Dendritic cell treated with granulocyte-macrophage colony-stimulating factor and Interleukin-4, amounts not matched to agents 40 ng/mL and 50 ng/mL, for 4 days (primary cell): Measurements from ENCODE around the gene METTL26.
"Not testable (repeated sequence)": the region's sequence is repeated elsewhere in the genome, so short reads cannot be mapped to it uniquely, and the experiment has no call there.

ENCODE experiments used
- H3K27ac Mint-ChIP-seq: one replicate; pipeline ENCODE4 v1.8.0; 2022; ENCODE audit warnings: mild to moderate bottlenecking, mixed read lengths
- H3K27me3 Mint-ChIP-seq: one replicate; pipeline ENCODE4 v1.8.0; 2022; ENCODE audit warnings: mild to moderate bottlenecking, mixed read lengths
- H3K36me3 Mint-ChIP-seq: one replicate; pipeline ENCODE4 v1.8.0; 2022; ENCODE audit warnings: low read depth, mixed read lengths
- H3K4me1 Mint-ChIP-seq: one replicate; pipeline ENCODE4 v1.8.0; 2022; ENCODE audit warnings: low read depth, mixed read lengths
- H3K4me3 Mint-ChIP-seq: one replicate; pipeline ENCODE4 v1.8.0; 2022; ENCODE audit warnings: mild to moderate bottlenecking, moderate library complexity, mixed read lengths
- H3K9me3 Mint-ChIP-seq: one replicate; pipeline ENCODE4 v1.8.0; 2022; ENCODE audit warnings: mixed read lengths
- intact Hi-C: fragments of 100-400 bp; cut with micrococcal nuclease; formaldehyde crosslinking; loops from one replicate; pipeline ENCODE4 v1.15.0; 2022

METTL26 gene

GRCh38 chr16:606656-607307 is 29.3 kb downstream of the METTL26 start:
- H3K27ac Mint-ChIP-seq, result no peak overlapping the region
- H3K4me1 Mint-ChIP-seq, result peaks cover 12% of the 10 kb centered on the region
- H3K27me3 Mint-ChIP-seq, result no peaks in the 10 kb centered on the region
- H3K9me3 Mint-ChIP-seq, result peaks cover 8% of the 10 kb centered on the region
- peaks cover 15% of the 10 kb centered on the region for H3K36me3 Mint-ChIP-seq
- H3K4me3 Mint-ChIP-seq, result no peak overlapping the region
- intact Hi-C loops, result no loop called here

- H3K4me3 Mint-ChIP-seq, result no peak overlapping the region
- peaks cover 8% of the 10 kb centered on the region for H3K4me1 Mint-ChIP-seq
- H3K36me3 Mint-ChIP-seq, result peaks cover 27% of the 10 kb centered on the region
- H3K27ac Mint-ChIP-seq, result no peak overlapping the region
- intact Hi-C loops, result no loop called here
- peaks cover 8% of the 10 kb centered on the region for H3K9me3 Mint-ChIP-seq
- H3K27me3 Mint-ChIP-seq, result no peaks in the 10 kb centered on the region
These were observed 32.2 kb downstream of the METTL26 start for GRCh38 chr16:603933-604332.

GRCh38 chr16:600781-601180 is 35.3 kb downstream of the METTL26 start:
- Mint-ChIP-seq H3K36me3 (peaks cover 43% of the 10 kb centered on the region), H3K9me3 (peaks cover 8% of the 10 kb centered on the region), H3K4me1 (peaks cover 21% of the 10 kb centered on the region), H3K27ac (no peak overlapping the region), H3K27me3 (no peaks in the 10 kb centered on the region), H3K4me3 (no peak overlapping the region)
- intact Hi-C loops, result no loop called here

GRCh38 chr16:598823-599739 is 37.0 kb downstream of the METTL26 start:
- H3K36me3 Mint-ChIP-seq, result peaks cover 47% of the 10 kb centered on the region
- no peaks in the 10 kb centered on the region for H3K27me3 Mint-ChIP-seq
- H3K4me3 Mint-ChIP-seq, result no peak overlapping the region
- H3K27ac Mint-ChIP-seq, result no peak overlapping the region
- intact Hi-C loops, result no loop called here
- H3K4me1 Mint-ChIP-seq, result peaks cover 37% of the 10 kb centered on the region
- H3K9me3 Mint-ChIP-seq, result no peaks in the 10 kb centered on the region

- Mint-ChIP-seq H3K4me1 (peaks cover 43% of the 10 kb centered on the region), H3K36me3 (peaks cover 58% of the 10 kb centered on the region)
- H3K9me3 Mint-ChIP-seq, H3K27ac Mint-ChIP-seq, intact Hi-C loops, H3K27me3 Mint-ChIP-seq, H3K4me3 Mint-ChIP-seq: not testable (repeated sequence)
These were observed 38.5 kb downstream of the METTL26 start for GRCh38 chr16:597655-598054.

- Mint-ChIP-seq H3K36me3 (peaks cover 58% of the 10 kb centered on the region), H3K9me3 (no peaks in the 10 kb centered on the region), H3K27me3 (no peaks in the 10 kb centered on the region), H3K27ac (peak overlapping the region; percentile 72), H3K4me1 (peaks cover 53% of the 10 kb centered on the region), H3K4me3 (no peak overlapping the region)
- intact Hi-C loops, result no loop called here
These were observed 39.4 kb downstream of the METTL26 start for GRCh38 chr16:596736-597060.

GRCh38 chr16:595942-596735 is 40.0 kb downstream of the METTL26 start:
- no peaks in the 10 kb centered on the region for H3K9me3 Mint-ChIP-seq
- H3K4me1 Mint-ChIP-seq, result peaks cover 58% of the 10 kb centered on the region

GRCh38 chr16:595094-595528 is 41.0 kb downstream of the METTL26 start:
- Mint-ChIP-seq H3K36me3 (peaks cover 57% of the 10 kb centered on the region), H3K4me3 (no peak overlapping the region), H3K9me3 (no peaks in the 10 kb centered on the region), H3K4me1 (peaks cover 66% of the 10 kb centered on the region), H3K27ac (no peak overlapping the region), H3K27me3 (no peaks in the 10 kb centered on the region)
- intact Hi-C loops, result no loop called here

More at GRCh38 chr16:595942-596735, 40.0 kb downstream of the METTL26 start:
- H3K27ac Mint-ChIP-seq, result peak overlapping the region; percentile 72
- intact Hi-C loops, result no loop called here
- H3K36me3 Mint-ChIP-seq, result peaks cover 58% of the 10 kb centered on the region
- no peak overlapping the region for H3K4me3 Mint-ChIP-seq
- no peaks in the 10 kb centered on the region for H3K27me3 Mint-ChIP-seq

- Mint-ChIP-seq H3K9me3 (no peaks in the 10 kb centered on the region), H3K27ac (peak overlapping the region; percentile 68), H3K4me1 (peaks cover 66% of the 10 kb centered on the region), H3K36me3 (peaks cover 56% of the 10 kb centered on the region), H3K27me3 (no peaks in the 10 kb centered on the region), H3K4me3 (no peak overlapping the region)
- intact Hi-C loops, result no loop called here
These were observed 42.3 kb downstream of the METTL26 start for GRCh38 chr16:593807-594206.

GRCh38 chr16:593406-593805 is 42.7 kb downstream of the METTL26 start:
- Mint-ChIP-seq H3K4me1 (peaks cover 69% of the 10 kb centered on the region), H3K4me3 (no peak overlapping the region), H3K36me3 (peaks cover 56% of the 10 kb centered on the region), H3K27ac (peak overlapping the region; percentile 68), H3K9me3 (no peaks in the 10 kb centered on the region), H3K27me3 (no peaks in the 10 kb centered on the region)
- intact Hi-C loops, result no loop called here

GRCh38 chr16:592518-593306 is 43.4 kb downstream of the METTL26 start:
- H3K4me3 Mint-ChIP-seq, result no peak overlapping the region
- no peaks in the 10 kb centered on the region for H3K9me3 Mint-ChIP-seq
- H3K4me1 Mint-ChIP-seq, result peaks cover 76% of the 10 kb centered on the region
- intact Hi-C loops, result no loop called here
- peak overlapping the region; percentile 68 for H3K27ac Mint-ChIP-seq
- peaks cover 56% of the 10 kb centered on the region for H3K36me3 Mint-ChIP-seq
- H3K27me3 Mint-ChIP-seq, result no peaks in the 10 kb centered on the region

GRCh38 chr16:591892-592517 is 44.1 kb downstream of the METTL26 start:
- intact Hi-C loops, result no loop called here
- Mint-ChIP-seq H3K27ac (peak overlapping the region; percentile 68), H3K36me3 (peaks cover 52% of the 10 kb centered on the region), H3K27me3 (peaks cover under 1% of the 10 kb centered on the region), H3K4me3 (no peak overlapping the region), H3K4me1 (peaks cover 81% of the 10 kb centered on the region), H3K9me3 (no peaks in the 10 kb centered on the region)

GRCh38 chr16:591231-591630 is 44.9 kb downstream of the METTL26 start:
- Mint-ChIP-seq H3K4me3 (peak overlapping the region; percentile 73), H3K9me3 (no peaks in the 10 kb centered on the region), H3K27me3 (peaks cover 5% of the 10 kb centered on the region), H3K4me1 (peaks cover 73% of the 10 kb centered on the region), H3K36me3 (peaks cover 45% of the 10 kb centered on the region), H3K27ac (peak overlapping the region; percentile 99)
- intact Hi-C loops, result no loop called here
